ENCODE data around the gene XKR7.

GRCh38 chr20:32004963-32005362 is 37.0 kb downstream of the XKR7 start:
- TF ChIP-seq POLR2AphosphoS5 (IDR thresholded peaks at IDR 0.05): no peak
- TF ChIP-seq, protein P1, sequence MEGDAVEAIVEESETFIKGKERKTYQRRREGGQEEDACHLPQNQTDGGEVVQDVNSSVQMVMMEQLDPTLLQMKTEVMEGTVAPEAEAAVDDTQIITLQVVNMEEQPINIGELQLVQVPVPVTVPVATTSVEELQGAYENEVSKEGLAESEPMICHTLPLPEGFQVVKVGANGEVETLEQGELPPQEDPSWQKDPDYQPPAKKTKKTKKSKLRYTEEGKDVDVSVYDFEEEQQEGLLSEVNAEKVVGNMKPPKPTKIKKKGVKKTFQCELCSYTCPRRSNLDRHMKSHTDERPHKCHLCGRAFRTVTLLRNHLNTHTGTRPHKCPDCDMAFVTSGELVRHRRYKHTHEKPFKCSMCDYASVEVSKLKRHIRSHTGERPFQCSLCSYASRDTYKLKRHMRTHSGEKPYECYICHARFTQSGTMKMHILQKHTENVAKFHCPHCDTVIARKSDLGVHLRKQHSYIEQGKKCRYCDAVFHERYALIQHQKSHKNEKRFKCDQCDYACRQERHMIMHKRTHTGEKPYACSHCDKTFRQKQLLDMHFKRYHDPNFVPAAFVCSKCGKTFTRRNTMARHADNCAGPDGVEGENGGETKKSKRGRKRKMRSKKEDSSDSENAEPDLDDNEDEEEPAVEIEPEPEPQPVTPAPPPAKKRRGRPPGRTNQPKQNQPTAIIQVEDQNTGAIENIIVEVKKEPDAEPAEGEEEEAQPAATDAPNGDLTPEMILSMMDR (IDR thresholded peaks at IDR 0.05): no peak
- no peak for TF ChIP-seq POLR2A (IDR thresholded peaks at IDR 0.05)
